Ureter (tissue), 1 donor: ENCODE data around the gene DHRS7. TPM values are rescaled to one million over a fixed set of nuclear protein-coding genes. Genes with fewer than 3 reads are reported as not detected.

Source experiments
- DNase-seq: peaks from one replicate; pipeline ENCODE4 v3.0.0-alpha.2; 2020; ENCODE audit warnings: low spot score
- total RNA-seq: library from RNA; stranded (reverse); gene quantifications from one replicate; pipeline ENCODE4 v1.2.4, GENCODE V29; 2023
- donor health status: DM: yes; HTN: yes; CAD: no.

The DHRS7 gene
- total RNA-seq, 1 donor from 2014 or later = 59.6 TPM

- no peak for DNase-seq
These were observed 19.8 kb upstream of the DHRS7 start for GRCh38 chr14:60184905-60185555.

GRCh38 chr14:60184146-60184904, 19.1 kb upstream of the DHRS7 start:
- no peak for DNase-seq

- DNase-seq = no peak
These were observed 18.5 kb upstream of the DHRS7 start for GRCh38 chr14:60183741-60184140.

- no peak for DNase-seq
These were observed 17.9 kb upstream of the DHRS7 start for GRCh38 chr14:60183138-60183537.

GRCh38 chr14:60179431-60179869, 14.3 kb upstream of the DHRS7 start:
- no peak for DNase-seq

- DNase-seq = no peak
These were observed 13.6 kb upstream of the DHRS7 start for GRCh38 chr14:60178820-60179219.

GRCh38 chr14:60178164-60178563, 13.0 kb upstream of the DHRS7 start:
- DNase-seq = no peak

GRCh38 chr14:60175255-60175902, 10.2 kb upstream of the DHRS7 start:
- no peak for DNase-seq

GRCh38 chr14:60174352-60175254, 9.4 kb upstream of the DHRS7 start:
- no peak for DNase-seq

- no peak for DNase-seq
These were observed 6.5 kb upstream of the DHRS7 start for GRCh38 chr14:60171690-60172089.

- DNase-seq = no peak
These were observed 5.8 kb upstream of the DHRS7 start for GRCh38 chr14:60170948-60171347.

- DNase-seq = no peak
These were observed 4.5 kb upstream of the DHRS7 start for GRCh38 chr14:60169722-60170121.

- no peak for DNase-seq
These were observed 944 bp upstream of the DHRS7 start for GRCh38 chr14:60166142-60166541.

GRCh38 chr14:60165547-60165876, 314 bp upstream of the DHRS7 start:
- no peak for DNase-seq

- DNase-seq = no peak
These were observed 840 bp downstream of the DHRS7 start for GRCh38 chr14:60164404-60164711.

- no peak for DNase-seq
These were observed 1.5 kb downstream of the DHRS7 start for GRCh38 chr14:60163693-60164092.

GRCh38 chr14:60161196-60162107, 3.7 kb downstream of the DHRS7 start:
- DNase-seq = no peak

- no peak for DNase-seq
These were observed 4.8 kb downstream of the DHRS7 start for GRCh38 chr14:60160422-60160821.

- DNase-seq = no peak
These were observed 10.5 kb downstream of the DHRS7 start for GRCh38 chr14:60154671-60155070.

- no peak for DNase-seq
These were observed 11.2 kb downstream of the DHRS7 start for GRCh38 chr14:60153991-60154390.

GRCh38 chr14:60151715-60152114, 13.5 kb downstream of the DHRS7 start:
- DNase-seq = peak; percentile 64
